GM23338 (cell line): ENCODE measurements around the gene AP5M1.
"Not testable (repeated sequence)": the region's sequence is repeated elsewhere in the genome, so short reads cannot be mapped to it uniquely, and the experiment has no call there.

Source experiments
- CTCF ChIP-seq, 2 experiments: fragments of 200-600 bp in 1 of 2; sonication (generic) in 1 of 2; conservative IDR thresholded peaks; 2 replicates each; pipeline versions ENCODE4 v1.5.1 to v1.6.1; 2016 to 2017; ENCODE audit warnings: antibody characterized with exemption in 2 of 2, low read depth in 2 of 2, mild to moderate bottlenecking in 2 of 2, moderate library complexity in 1 of 2
- EZH2 ChIP-seq: fragments of 200-600 bp; sonication (generic); IDR thresholded peaks from one replicate; pipeline ENCODE4 v1.8.0; 2017; ENCODE audit warnings: antibody characterized with exemption, mild to moderate bottlenecking, low read depth; ENCODE audit not compliant: unreplicated experiment
- EZH2phosphoT487 ChIP-seq: fragments of 200-600 bp; sonication (generic); IDR thresholded peaks from one replicate; pipeline ENCODE4 v1.8.1; 2018; ENCODE audit warnings: antibody characterized with exemption; ENCODE audit not compliant: unreplicated experiment
- POLR2AphosphoS5 ChIP-seq: IDR thresholded peaks from 2 replicates; pipeline ENCODE4 v1.6.1; 2016; ENCODE audit warnings: antibody characterized with exemption, low read depth
- TF ChIP-seq, protein P1 (sequence below): IDR thresholded peaks from 2 replicates; pipeline ENCODE4 v1.6.1; 2016; ENCODE audit warnings: antibody characterized with exemption

DNA sequence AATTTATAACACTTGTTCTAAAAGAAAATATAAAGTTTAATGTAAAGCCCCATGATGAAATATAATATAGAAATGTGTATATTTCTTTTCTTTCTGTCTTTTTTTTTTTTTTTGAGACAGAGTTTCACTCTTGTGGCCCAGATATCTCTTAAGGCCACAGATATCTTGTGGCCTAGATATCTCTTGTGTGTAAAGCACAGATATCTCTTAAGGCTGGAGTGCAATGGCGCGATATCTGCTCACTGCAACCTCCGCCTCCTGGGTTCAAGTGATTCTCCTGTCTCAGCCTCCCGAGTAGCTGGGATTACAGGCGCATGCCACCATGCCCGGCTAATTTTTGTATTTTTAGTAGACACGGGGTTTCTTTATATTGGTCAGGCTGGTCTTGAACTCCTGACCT lies 28.7 kb upstream of the AP5M1 start:
- TF ChIP-seq EZH2; CTCF (conservative IDR thresholded peaks at IDR 0.05; ENCODE audit: low read depth in 2 of 2); POLR2AphosphoS5; EZH2phosphoT487: not testable (repeated sequence)
- TF ChIP-seq, protein P1, sequence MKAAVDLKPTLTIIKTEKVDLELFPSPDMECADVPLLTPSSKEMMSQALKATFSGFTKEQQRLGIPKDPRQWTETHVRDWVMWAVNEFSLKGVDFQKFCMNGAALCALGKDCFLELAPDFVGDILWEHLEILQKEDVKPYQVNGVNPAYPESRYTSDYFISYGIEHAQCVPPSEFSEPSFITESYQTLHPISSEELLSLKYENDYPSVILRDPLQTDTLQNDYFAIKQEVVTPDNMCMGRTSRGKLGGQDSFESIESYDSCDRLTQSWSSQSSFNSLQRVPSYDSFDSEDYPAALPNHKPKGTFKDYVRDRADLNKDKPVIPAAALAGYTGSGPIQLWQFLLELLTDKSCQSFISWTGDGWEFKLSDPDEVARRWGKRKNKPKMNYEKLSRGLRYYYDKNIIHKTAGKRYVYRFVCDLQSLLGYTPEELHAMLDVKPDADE: not testable (repeated sequence)
